HG03060 (cell line): ENCODE results near the gene CYBB.
A peak's percentile ranks its signal among the peaks of the same experiment; 100 is the strongest.

ENCODE experiments used
- ATAC-seq: cut with Tn5 transposase; IDR thresholded peaks from one replicate; pipeline ENCODE4 v1.9.1; 2021; ENCODE audit warnings: low read depth, moderate number of reproducible peaks; ENCODE audit not compliant: unreplicated experiment

CYBB gene

GRCh38 chrX:37783305-37783704, 3.4 kb downstream of the CYBB start:
- no peak for ATAC-seq

DNA sequence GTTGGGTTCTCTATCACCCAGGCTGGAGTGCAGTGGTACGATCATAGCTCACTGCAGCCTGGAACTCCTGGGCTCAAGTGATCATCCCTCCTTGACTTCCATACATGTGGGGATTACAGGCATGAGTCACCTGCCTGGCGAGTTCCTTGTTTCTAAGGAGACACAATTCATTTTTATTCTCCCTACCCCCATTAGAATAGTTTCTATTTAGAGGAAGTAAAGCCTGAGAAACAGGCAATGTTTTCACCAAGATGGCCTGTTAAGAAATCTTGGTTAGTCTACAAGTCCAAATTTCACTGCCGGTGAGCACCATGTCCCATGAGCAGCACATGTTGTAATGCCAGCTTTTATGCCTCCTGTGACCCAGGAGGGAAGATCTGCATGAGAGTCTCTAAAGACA, 5.7 kb downstream of the CYBB start:
- no peak for ATAC-seq

GRCh38 chrX:37786624-37787422, 7.0 kb downstream of the CYBB start:
- ATAC-seq = peak; percentile 74

DNA sequence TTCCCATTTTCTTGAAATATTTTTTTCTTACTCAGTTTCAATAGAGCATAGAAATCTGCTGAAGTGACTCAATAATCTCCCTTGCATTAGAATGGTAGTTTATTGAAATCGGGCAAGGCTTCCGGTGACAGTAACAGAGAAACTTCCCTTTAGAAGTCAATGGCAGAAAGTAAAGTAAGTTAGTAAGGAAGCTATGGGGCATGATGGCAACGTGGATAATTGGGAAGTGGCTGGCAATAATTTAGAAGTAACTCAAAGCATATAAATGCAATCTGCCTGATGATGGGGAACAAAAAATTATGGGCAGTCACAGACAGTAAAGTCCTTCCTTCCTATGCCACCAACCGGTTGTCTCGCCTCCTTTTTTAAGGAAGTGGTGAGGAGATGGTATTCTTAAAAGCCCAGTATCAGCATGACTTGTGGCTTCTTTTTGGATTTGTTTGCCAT, 7.6 kb downstream of the CYBB start:
- ATAC-seq = peak; percentile 55

GRCh38 chrX:37796310-37796709, 16.5 kb downstream of the CYBB start:
- ATAC-seq = no peak

GRCh38 chrX:37796805-37797204, 16.9 kb downstream of the CYBB start:
- peak; percentile 82 for ATAC-seq

DNA sequence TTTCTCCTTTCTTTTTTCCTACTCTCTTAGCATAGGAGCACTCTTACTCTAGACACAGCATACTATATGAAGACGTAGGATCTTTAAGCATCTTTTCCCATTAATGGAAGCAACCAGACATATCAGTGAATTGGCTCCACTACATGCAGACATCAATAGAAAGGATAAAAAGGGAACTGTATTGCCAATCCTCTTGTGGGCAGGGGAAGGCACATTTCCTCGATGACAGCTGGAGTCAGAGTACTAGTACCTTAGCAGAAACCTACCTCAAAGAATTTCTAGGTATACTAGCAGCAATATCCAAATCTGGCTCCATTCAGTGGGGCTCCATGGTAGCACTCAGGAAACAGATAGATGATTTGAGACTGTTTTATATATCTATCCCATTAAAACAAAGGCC, 20.1 kb downstream of the CYBB start:
- no peak for ATAC-seq

DNA sequence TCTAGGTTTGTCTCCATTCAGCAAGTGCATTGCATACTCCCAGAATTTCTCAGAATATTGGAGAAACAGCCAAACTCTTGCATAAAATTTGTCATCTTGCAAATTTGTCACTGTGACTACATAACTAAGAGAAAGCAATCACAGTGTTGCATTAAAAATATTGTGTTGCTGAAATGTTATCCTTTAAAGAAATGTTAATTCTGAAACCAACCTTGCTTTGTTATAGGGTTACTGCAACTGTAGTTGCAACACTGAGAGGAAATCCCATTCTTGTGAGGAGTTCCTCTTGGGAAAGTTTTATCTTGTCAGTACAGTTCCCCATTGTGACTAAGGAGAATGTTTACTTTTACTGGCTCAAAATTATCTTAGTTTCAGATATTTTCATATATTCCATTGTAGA, 20.9 kb downstream of the CYBB start:
- ATAC-seq = no peak

DNA sequence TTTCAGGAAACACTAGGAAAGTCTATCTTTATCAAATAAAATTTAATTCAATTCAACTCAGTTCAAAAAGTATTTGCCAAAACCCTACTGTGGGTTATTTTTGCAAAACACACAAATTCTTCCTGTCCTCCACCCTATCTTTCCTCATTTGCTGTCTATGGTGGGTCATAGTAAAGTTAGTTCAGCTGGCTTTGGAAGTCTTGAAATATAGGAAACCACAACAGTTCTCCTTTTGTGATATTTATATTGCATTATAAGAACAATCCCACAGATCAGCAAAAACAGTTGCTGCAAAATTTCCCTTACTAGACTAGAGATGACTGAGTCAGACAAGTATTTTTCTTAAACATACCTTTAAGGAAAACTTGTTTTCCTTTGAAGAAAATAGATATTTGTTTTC, 22.2 kb downstream of the CYBB start:
- ATAC-seq = no peak

- ATAC-seq = no peak
These were observed 23.2 kb downstream of the CYBB start for GRCh38 chrX:37803057-37803456.

GRCh38 chrX:37809970-37810369, 30.1 kb downstream of the CYBB start:
- ATAC-seq = no peak

DNA sequence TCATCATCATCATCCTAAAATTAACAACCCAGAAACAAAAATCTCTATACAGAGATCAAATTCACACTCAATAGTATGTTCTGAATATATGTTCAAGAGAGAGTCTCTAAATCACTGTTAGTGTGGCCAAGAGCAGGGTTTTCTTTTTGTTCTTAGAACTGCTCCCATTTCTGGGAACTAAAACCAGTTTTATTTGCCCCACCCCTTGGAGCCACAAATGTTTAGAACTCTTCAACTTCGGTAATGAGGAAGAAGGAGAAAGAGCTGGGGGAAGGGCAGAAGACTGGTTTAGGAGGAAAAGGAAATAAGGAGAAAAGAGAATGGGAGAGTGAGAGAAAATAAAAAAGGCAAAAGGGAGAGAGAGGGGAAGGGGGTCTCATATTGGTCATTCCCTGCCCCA, 32.3 kb downstream of the CYBB start:
- no peak for ATAC-seq

DNA sequence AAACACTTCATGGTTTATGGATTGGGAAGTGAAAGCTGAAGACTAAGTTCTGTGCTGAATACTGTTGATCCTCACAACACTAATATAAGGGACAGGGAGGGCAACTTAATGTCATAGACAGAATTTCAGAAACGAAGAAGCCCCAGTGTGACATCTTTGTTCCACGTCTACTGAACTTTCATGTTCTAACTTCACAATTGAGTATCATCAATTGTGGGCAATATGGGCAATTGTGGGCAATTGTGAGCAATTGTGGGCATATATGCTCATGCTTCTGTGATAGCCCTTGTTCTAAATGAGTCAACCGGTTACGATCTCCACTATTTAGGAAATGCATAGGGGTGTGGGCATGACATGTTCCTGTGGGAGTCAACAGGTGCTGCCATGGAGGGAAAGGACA, 33.7 kb downstream of the CYBB start:
- ATAC-seq = no peak

DNA sequence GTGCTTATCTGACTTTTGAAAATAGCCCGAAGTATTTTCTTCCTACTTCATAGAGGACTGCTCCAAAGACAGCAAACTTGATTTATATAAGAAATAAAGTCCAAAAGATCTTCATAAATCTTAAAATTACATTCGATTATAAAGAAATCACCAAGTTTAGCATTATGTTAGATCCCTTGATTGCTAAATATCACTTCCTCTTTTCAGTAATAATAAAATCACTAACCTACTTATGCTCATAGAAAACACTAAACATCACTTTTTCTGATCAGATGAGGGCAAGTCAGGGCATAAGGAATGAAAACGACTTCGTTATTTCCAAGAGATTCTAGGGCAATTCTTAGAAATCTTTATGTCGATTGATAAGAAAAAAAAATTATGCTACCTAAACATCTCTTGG, 35.5 kb downstream of the CYBB start:
- ATAC-seq = no peak

DNA sequence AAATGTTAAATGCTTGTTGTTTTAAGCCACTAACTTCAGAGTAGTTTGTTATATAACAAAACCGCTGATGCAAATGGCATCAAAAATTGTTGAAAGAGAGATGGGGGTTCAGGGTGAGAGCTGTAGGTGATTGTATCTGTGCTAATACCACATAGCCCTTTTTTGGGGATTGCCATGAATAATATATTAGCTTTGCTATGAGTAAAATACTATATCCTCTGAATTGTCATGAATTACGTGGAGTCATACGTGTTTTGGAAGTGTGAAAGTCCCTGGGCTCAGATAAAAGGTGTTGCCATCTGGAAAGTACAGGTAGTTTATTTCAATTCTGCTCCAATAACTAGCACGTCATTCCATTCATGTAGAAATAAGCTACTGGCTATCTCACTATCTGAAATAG, 36.9 kb downstream of the CYBB start:
- no peak for ATAC-seq

DNA sequence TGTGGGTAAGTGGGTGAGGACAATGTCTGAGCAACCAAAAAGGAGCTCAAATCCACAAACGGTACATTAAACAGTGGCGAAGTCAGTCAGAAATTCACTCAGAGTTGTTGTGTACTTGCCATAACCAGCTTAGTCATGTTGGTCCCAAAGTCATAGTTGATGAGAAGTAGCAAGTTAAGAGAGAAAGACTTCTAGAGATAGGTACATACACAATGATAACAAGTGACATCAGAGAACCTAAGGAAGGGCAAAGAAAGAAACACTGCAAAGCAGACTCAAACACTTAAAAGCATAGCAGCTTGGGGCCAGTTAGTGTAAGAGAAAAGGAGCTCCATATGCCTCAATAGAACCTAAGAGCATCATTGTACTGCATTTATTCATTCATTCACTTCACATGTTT, 37.3 kb downstream of the CYBB start:
- ATAC-seq = peak; percentile 9

DNA sequence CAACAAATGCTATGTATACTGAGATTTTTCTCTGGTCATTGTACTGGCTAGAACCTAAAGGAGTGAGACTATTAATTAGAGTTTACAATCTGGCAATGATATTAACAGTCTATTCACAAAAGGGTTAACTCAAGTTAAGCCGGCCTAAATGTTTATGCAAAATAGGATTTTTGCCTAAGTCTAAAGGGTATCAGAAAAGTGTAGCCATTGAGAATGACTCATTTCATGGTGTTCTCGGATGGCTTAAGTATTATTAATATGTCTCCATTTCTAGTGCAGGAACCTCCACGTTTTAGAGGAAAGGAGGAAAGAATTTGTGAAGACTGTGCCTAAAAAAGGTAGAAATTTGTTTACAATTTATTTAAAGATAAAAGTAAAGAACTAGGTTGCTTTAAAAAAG, 37.7 kb downstream of the CYBB start:
- peak; percentile 28 for ATAC-seq

DNA sequence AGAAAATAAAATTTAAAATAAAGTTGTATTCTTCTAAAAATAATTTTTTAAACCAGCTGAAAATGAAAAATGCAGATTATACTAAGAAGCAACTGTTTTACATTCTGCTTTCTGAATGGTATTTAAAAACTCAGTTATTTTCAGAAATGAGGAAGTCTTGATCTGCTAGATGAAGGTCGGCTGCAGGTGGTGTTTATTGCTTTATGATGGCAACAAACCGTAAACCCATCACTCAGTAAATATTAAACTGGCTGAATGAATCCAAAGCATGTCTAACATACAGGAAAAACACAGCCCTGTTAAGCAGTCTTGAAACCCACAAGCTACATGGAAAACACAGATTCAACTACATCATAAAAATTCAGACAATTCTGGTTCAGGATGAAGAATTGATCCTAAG, 38.2 kb downstream of the CYBB start:
- no peak for ATAC-seq

DNA sequence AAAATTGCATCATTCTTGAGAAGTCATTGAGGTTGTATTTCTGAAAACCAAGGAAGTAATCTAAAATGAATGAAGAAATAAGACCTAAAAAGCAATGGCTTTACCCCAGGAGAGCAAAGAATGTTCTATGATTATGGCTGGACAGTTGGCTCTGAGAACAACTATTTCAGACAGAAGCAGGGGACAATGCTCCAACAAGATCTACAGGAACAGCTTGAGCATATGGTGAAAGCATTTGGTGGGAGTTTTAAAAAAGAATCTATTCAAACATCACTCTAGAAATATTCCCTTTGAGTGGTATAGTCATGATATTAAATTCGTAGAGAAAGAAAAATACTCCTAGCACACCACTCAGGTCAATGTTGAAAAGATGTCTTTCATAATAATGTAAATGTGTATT, 40.8 kb downstream of the CYBB start:
- no peak for ATAC-seq

GRCh38 chrX:37824491-37825214, 44.8 kb downstream of the CYBB start:
- ATAC-seq = no peak

GRCh38 chrX:37825215-37825842, 45.5 kb downstream of the CYBB start:
- no peak for ATAC-seq

GRCh38 chrX:37829721-37830120, 49.9 kb downstream of the CYBB start:
- no peak for ATAC-seq
